PC-9 (cell line): ENCODE results near the gene PAEP.

Experiments
- EZH2 ChIP-seq: fragments of 200-600 bp; sonication (generic); IDR thresholded peaks from 2 replicates; pipeline ENCODE4 v1.8.0; 2017; ENCODE audit warnings: antibody characterized with exemption, low read depth
- TF ChIP-seq, protein P1 (sequence below): fragments of 200-600 bp; sonication (generic); conservative IDR thresholded peaks from 2 replicates; pipeline ENCODE4 v1.6.1; 2017; ENCODE audit warnings: mixed run types, antibody characterized with exemption, mild to moderate bottlenecking, moderate library complexity

DNA sequence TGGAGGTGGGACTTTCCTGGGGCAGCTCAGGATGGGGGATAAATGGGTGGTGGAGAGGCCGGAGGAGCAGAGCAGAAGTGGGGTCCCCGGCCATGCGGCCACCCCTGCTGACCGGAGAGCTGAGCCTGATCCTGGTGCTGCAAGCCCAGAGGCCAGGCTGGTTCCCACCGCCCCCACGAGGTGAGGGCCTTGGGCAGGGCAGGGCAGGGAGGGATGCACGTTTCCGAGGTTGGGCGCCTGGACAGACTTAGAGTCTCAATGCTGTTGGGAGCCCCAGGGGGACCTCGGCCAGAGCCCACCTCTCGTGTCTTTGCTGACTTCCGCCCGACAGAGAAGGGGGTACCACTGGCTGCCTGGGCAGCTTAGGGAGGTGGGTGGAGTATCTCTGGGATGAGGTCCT lies 10.1 kb upstream of the PAEP start:
- TF ChIP-seq, protein P1, sequence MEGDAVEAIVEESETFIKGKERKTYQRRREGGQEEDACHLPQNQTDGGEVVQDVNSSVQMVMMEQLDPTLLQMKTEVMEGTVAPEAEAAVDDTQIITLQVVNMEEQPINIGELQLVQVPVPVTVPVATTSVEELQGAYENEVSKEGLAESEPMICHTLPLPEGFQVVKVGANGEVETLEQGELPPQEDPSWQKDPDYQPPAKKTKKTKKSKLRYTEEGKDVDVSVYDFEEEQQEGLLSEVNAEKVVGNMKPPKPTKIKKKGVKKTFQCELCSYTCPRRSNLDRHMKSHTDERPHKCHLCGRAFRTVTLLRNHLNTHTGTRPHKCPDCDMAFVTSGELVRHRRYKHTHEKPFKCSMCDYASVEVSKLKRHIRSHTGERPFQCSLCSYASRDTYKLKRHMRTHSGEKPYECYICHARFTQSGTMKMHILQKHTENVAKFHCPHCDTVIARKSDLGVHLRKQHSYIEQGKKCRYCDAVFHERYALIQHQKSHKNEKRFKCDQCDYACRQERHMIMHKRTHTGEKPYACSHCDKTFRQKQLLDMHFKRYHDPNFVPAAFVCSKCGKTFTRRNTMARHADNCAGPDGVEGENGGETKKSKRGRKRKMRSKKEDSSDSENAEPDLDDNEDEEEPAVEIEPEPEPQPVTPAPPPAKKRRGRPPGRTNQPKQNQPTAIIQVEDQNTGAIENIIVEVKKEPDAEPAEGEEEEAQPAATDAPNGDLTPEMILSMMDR, result no peak
- no peak for TF ChIP-seq EZH2
